HCT116 (cell line): ENCODE measurements around the gene PNMA8C. TPM values are rescaled to one million over a fixed set of nuclear protein-coding genes. Genes with fewer than 3 reads are reported as not detected.

ENCODE experiments used
- ATAC-seq: fragments of 200-7000 bp; cut with Tn5 transposase; 2 replicates; pipeline ENCODE4 v1.9.1; 2020; ENCODE audit warnings: mild to moderate bottlenecking, moderate library complexity
- BruUV-seq: library from RNA; stranded (reverse); fragments of 400-500 nt; replicated peaks from 2 replicates; lab custom pipeline; 2021; lab: Mats Ljungman, UMichigan
- CTCF ChIA-PET: fragments of 300-600 bp; sonication (Branson Sonifier 250); formaldehyde crosslinking; loops from one replicate; lab custom pipeline; 2021; ENCODE audit warnings: antibody characterized with exemption; lab: Charles Lee
- POLR2A ChIA-PET: fragments of 300-600, 350-600 bp; sonication (Branson Sonifier 250); formaldehyde crosslinking; loops from one replicate; lab custom pipeline; 2021; ENCODE audit warnings: antibody characterized with exemption; lab: Charles Lee
- RAD21 ChIA-PET, 2 experiments: fragments of 300-600 bp; sonication (Branson Sonifier 250); formaldehyde crosslinking; loops; one replicate each; lab custom pipeline; 2023; ENCODE audit warnings: low total read pairs in 2 of 2; ENCODE audit not compliant: uncharacterized antibody in 2 of 2, unreplicated experiment in 2 of 2, low non-redundant PET in 1 of 2; lab: Charles Lee
- DNase-seq: peaks from one replicate; pipeline ENCODE4 v3.0.0-alpha.2; 2010; ENCODE audit warnings: low read depth, low spot score
- H2AFZ ChIP-seq: fragments of 200-600 bp; shearing (Covaris generic), sonication (generic); 2 replicates; pipeline ENCODE4 v1.6.1; 2017; ENCODE audit warnings: low read depth, mixed run types, mixed read lengths, antibody characterized with exemption, low read length; ENCODE audit not compliant: poor library complexity, severe bottlenecking
- H3K27ac ChIP-seq: 2 replicates; pipeline ENCODE4 v1.5.1; 2012; ENCODE audit warnings: low read depth, low read length
- H3K27me3 ChIP-seq: fragments of 200-600 bp; sonication (generic); 2 replicates; pipeline ENCODE4 v1.6.1; 2016; ENCODE audit warnings: mixed run types, low read length, mixed read lengths; ENCODE audit not compliant: insufficient read depth
- H3K36me3 ChIP-seq, 2 experiments: fragments of 200-500 bp in 1 of 2; fragments of 200-600 bp in 1 of 2; sonication (Bioruptor generic) in 1 of 2; sonication (generic) in 1 of 2; 2 replicates each; pipeline versions ENCODE4 v1.5.1 to v1.6.1; 2014 to 2016; ENCODE audit warnings: low read length in 2 of 2, inconsistent platforms in 1 of 2, mixed read lengths in 1 of 2, mixed run types in 1 of 2; ENCODE audit not compliant: insufficient read depth in 2 of 2, control insufficient read depth in 1 of 2
- H3K4me1 ChIP-seq, 2 experiments: fragments of 200-600 bp in 1 of 2; sonication (generic) in 1 of 2; 2 replicates each; pipeline versions ENCODE4 v1.5.1 to v1.6.1; 2012 to 2017; ENCODE audit warnings: low read length in 2 of 2, inconsistent platforms in 1 of 2, mild to moderate bottlenecking in 1 of 2, mixed read lengths in 1 of 2, mixed run types in 1 of 2, moderate library complexity in 1 of 2; ENCODE audit not compliant: insufficient read depth in 2 of 2, control insufficient read depth in 1 of 2
- H3K4me2 ChIP-seq: fragments of 200-600 bp; sonication (generic); 2 replicates; pipeline ENCODE4 v1.6.1; 2017; ENCODE audit warnings: mixed run types, low read length, mixed read lengths
- H3K4me3 ChIP-seq, 2 experiments: fragments of 200-600 bp in 1 of 2; sonication (generic) in 1 of 2; replicated peaks in 1 of 2; 2 replicates each; pipeline ENCODE4 v1.5.1; 2011 to 2016; ENCODE audit warnings: low read length in 2 of 2, control low read depth in 1 of 2, low read depth in 1 of 2, mild to moderate bottlenecking in 1 of 2, mixed read lengths in 1 of 2, mixed run types in 1 of 2
- H3K79me2 ChIP-seq: fragments of 200-600 bp; sonication (generic); 2 replicates; pipeline ENCODE4 v1.6.1; 2017; ENCODE audit warnings: mild to moderate bottlenecking, mixed run types, low read length, moderate library complexity, mixed read lengths; ENCODE audit not compliant: insufficient read depth
- H3K9ac ChIP-seq: fragments of 200-600 bp; sonication (generic); 2 replicates; pipeline ENCODE4 v1.6.1; 2016; ENCODE audit warnings: low read length, mixed read lengths
- H3K9me2 ChIP-seq: fragments of 200-600 bp; sonication (generic), shearing (Covaris generic); 2 replicates; pipeline ENCODE4 v1.6.1; 2017; ENCODE audit warnings: mixed run types, mild to moderate bottlenecking, moderate library complexity; ENCODE audit not compliant: insufficient read depth
- H3K9me3 ChIP-seq, 2 experiments: fragments of 200-500 bp in 1 of 2; fragments of 200-600 bp in 1 of 2; sonication (Bioruptor generic) in 1 of 2; sonication (generic) in 1 of 2; 2 replicates each; pipeline ENCODE4 v1.6.1; 2014 to 2017; ENCODE audit warnings: low read length in 2 of 2, mixed read lengths in 2 of 2, inconsistent platforms in 1 of 2, low read depth in 1 of 2, mild to moderate bottlenecking in 1 of 2, mixed run types in 1 of 2, moderate library complexity in 1 of 2; ENCODE audit not compliant: control insufficient read depth in 1 of 2, insufficient read depth in 1 of 2
- H4K20me1 ChIP-seq: fragments of 200-600 bp; sonication (generic), shearing (Covaris generic); 2 replicates; pipeline ENCODE4 v1.6.1; 2017; ENCODE audit warnings: mixed run types, mild to moderate bottlenecking, moderate library complexity; ENCODE audit not compliant: insufficient read depth
- CEBPB ChIP-seq: IDR thresholded peaks from 2 replicates; pipeline ENCODE4 v1.6.1; 2012; ENCODE audit warnings: low read depth
- FOSL1 ChIP-seq: IDR thresholded peaks from 2 replicates; pipeline ENCODE4 v1.6.1; 2012; ENCODE audit warnings: low read depth
- JUND ChIP-seq: IDR thresholded peaks from 2 replicates; pipeline ENCODE4 v1.6.1; 2012
- POLR2A ChIP-seq: IDR thresholded peaks from 2 replicates; pipeline ENCODE4 v1.7.0; 2011; ENCODE audit warnings: borderline replicate concordance; ENCODE audit not compliant: insufficient read depth, insufficient read length; ENCODE audit errors: extremely low read depth
- POLR2AphosphoS5 ChIP-seq: IDR thresholded peaks from 2 replicates; pipeline ENCODE4 v1.6.1; 2011; ENCODE audit warnings: mild to moderate bottlenecking, low read depth, low read length, moderate library complexity
- SP1 ChIP-seq: IDR thresholded peaks from 2 replicates; pipeline ENCODE4 v1.6.1; 2012; ENCODE audit warnings: low read depth
- ZFX ChIP-seq: fragments of 450-650 bp; IDR thresholded peaks from 2 replicates; pipeline ENCODE4 v1.6.1; 2017
- ZNF274 ChIP-seq: fragments of 200-500 bp; sonication (Bioruptor generic); IDR thresholded peaks from 2 replicates; pipeline ENCODE4 v1.6.1; 2014; ENCODE audit warnings: mild to moderate bottlenecking, low read depth, low read length, inconsistent platforms
- intact Hi-C: fragments of 100-400 bp; cut with micrococcal nuclease; formaldehyde crosslinking; loops from 2 replicates; pipeline ENCODE4 v1.10.0; 2022
- total RNA-seq: library from RNA; stranded (reverse); gene quantifications from one replicate; pipeline ENCODE4 v1.2.1, GENCODE V29; 2021; ENCODE audit not compliant: unreplicated experiment
- TF ChIP-seq, protein P1 (sequence below): IDR thresholded peaks from 2 replicates; pipeline ENCODE4 v1.6.1; 2012
- TF ChIP-seq, protein P2 (sequence below): IDR thresholded peaks from 2 replicates; pipeline ENCODE4 v1.6.1; 2011; ENCODE audit warnings: mild to moderate bottlenecking, low read length, moderate library complexity; ENCODE audit not compliant: insufficient replicate concordance; ENCODE audit errors: extremely low read depth
- TF ChIP-seq, protein P3 (sequence below): IDR thresholded peaks from 2 replicates; pipeline ENCODE4 v1.6.1; 2012
- TF ChIP-seq, protein P4 (sequence below): IDR thresholded peaks from 2 replicates; pipeline ENCODE4 v1.6.1; 2012; ENCODE audit warnings: low read depth

The PNMA8C gene
- total RNA-seq, 1 experiment from 2014 or later: not detected

DNA sequence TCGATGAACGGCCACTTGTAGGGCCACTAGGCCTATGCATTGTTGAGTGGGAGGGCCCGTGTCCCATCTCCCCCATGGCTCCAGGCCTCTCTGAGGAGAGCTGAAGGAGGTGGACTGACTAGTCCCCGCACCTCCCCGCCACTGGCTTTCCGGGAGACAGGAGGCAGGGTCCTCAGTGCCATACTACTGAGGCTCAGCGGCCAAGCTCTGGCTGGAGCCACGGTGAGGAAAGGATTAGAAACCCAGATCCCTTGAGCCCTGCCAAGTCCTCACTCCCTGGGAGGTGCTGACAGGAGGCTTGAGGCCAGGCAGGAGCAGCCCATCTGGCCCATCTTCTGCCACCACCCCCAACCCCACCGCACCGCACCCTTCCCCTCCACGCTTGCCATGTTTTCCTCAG is 44.3 kb downstream of the PNMA8C start:
- H3K79me2 ChIP-seq: peaks cover 19% of the 10 kb centered on the region
- no TSS peak for BruUV-seq
- H3K9me3 ChIP-seq: no peaks in the 10 kb centered on the region; a peak in 1 of 4 replicates
- H3K4me2 ChIP-seq: no peak overlapping the region
- no peak overlapping the region for H2AFZ ChIP-seq
- no peak for ATAC-seq
- ChIA-PET RAD21 (no interaction called here), POLR2A (no interaction called here), CTCF (no interaction called here)
- H3K4me1 ChIP-seq: no peaks in the 10 kb centered on the region
- no peak for DNase-seq
- H3K9me2 ChIP-seq: no peaks in the 10 kb centered on the region
- H3K27ac ChIP-seq: no peak overlapping the region
- no peak overlapping the region for H3K4me3 ChIP-seq
- intact Hi-C loops: no loop called here
- H3K27me3 ChIP-seq: no peaks in the 10 kb centered on the region
- H3K36me3 ChIP-seq: peaks cover 36 to 65% of the 10 kb centered on the region in 2 experiments
- 0 out of 2 replicates have a peak, but pooled peaks cover 2% of the 10 kb centered on the region for H4K20me1 ChIP-seq
- TF ChIP-seq POLR2AphosphoS5 (no peak), FOSL1 (no peak), ZFX (no peak), JUND (no peak), POLR2A (no peak)
- TF ChIP-seq, protein P1, sequence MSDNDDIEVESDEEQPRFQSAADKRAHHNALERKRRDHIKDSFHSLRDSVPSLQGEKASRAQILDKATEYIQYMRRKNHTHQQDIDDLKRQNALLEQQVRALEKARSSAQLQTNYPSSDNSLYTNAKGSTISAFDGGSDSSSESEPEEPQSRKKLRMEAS: no peak
- TF ChIP-seq, protein P2, sequence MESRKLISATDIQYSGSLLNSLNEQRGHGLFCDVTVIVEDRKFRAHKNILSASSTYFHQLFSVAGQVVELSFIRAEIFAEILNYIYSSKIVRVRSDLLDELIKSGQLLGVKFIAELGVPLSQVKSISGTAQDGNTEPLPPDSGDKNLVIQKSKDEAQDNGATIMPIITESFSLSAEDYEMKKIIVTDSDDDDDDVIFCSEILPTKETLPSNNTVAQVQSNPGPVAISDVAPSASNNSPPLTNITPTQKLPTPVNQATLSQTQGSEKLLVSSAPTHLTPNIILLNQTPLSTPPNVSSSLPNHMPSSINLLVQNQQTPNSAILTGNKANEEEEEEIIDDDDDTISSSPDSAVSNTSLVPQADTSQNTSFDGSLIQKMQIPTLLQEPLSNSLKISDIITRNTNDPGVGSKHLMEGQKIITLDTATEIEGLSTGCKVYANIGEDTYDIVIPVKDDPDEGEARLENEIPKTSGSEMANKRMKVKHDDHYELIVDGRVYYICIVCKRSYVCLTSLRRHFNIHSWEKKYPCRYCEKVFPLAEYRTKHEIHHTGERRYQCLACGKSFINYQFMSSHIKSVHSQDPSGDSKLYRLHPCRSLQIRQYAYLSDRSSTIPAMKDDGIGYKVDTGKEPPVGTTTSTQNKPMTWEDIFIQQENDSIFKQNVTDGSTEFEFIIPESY: no peak
- no peak overlapping the region for H3K9ac ChIP-seq

DNA sequence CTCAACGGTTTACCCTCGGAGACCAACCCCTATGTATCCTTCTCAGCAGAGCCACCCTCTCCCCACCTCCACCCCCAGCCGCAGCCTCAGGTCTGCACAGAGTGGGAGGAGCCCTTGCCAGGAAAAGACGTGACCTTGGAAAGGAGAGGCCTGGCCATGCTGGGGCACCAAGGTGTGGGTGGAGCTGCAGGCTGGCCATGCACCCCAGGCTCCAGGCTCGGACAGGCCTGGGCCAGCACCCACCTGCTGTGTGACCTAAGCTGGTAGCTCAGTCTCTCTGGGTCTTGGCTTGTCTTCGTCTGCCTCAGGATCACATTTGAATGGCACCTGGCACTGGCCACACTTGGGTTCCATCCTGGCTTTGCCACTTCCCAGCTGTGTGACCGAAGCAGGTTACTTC is 44.9 kb downstream of the PNMA8C start:
- ChIA-PET POLR2A (no interaction called here), CTCF (no interaction called here), RAD21 (no interaction called here)
- DNase-seq (no peak), ATAC-seq (no peak)
- no TSS peak for BruUV-seq
- H3K9me3 ChIP-seq: no peaks in the 10 kb centered on the region; a peak in 1 of 4 replicates
- no peak overlapping the region for H3K27ac ChIP-seq
- H3K27me3 ChIP-seq: no peaks in the 10 kb centered on the region
- peaks cover 25% of the 10 kb centered on the region for H3K79me2 ChIP-seq
- H3K9me2 ChIP-seq: no peaks in the 10 kb centered on the region
- no peak overlapping the region for H3K9ac ChIP-seq
- H3K4me1 ChIP-seq: no peaks in the 10 kb centered on the region
- H3K4me2 ChIP-seq: no peak overlapping the region
- no peak overlapping the region for H2AFZ ChIP-seq
- intact Hi-C loops: no loop called here
- H3K4me3 ChIP-seq: no peak overlapping the region
- H4K20me1 ChIP-seq: 0 out of 2 replicates have a peak, but pooled peaks cover 2% of the 10 kb centered on the region
- H3K36me3 ChIP-seq: peaks cover 36 to 65% of the 10 kb centered on the region in 2 experiments
- TF ChIP-seq ZNF274: no peak
- no peak for TF ChIP-seq POLR2A
- TF ChIP-seq, protein P2: no peak
- TF ChIP-seq CEBPB: no peak
- TF ChIP-seq, protein P1: no peak
- TF ChIP-seq SP1: no peak
- TF ChIP-seq, protein P3, sequence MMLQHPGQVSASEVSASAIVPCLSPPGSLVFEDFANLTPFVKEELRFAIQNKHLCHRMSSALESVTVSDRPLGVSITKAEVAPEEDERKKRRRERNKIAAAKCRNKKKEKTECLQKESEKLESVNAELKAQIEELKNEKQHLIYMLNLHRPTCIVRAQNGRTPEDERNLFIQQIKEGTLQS: no peak
- TF ChIP-seq, protein P4, sequence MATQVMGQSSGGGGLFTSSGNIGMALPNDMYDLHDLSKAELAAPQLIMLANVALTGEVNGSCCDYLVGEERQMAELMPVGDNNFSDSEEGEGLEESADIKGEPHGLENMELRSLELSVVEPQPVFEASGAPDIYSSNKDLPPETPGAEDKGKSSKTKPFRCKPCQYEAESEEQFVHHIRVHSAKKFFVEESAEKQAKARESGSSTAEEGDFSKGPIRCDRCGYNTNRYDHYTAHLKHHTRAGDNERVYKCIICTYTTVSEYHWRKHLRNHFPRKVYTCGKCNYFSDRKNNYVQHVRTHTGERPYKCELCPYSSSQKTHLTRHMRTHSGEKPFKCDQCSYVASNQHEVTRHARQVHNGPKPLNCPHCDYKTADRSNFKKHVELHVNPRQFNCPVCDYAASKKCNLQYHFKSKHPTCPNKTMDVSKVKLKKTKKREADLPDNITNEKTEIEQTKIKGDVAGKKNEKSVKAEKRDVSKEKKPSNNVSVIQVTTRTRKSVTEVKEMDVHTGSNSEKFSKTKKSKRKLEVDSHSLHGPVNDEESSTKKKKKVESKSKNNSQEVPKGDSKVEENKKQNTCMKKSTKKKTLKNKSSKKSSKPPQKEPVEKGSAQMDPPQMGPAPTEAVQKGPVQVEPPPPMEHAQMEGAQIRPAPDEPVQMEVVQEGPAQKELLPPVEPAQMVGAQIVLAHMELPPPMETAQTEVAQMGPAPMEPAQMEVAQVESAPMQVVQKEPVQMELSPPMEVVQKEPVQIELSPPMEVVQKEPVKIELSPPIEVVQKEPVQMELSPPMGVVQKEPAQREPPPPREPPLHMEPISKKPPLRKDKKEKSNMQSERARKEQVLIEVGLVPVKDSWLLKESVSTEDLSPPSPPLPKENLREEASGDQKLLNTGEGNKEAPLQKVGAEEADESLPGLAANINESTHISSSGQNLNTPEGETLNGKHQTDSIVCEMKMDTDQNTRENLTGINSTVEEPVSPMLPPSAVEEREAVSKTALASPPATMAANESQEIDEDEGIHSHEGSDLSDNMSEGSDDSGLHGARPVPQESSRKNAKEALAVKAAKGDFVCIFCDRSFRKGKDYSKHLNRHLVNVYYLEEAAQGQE: no peak
